ENCODE results near the gene RMND5B. TPM values are rescaled to one million over a fixed set of nuclear protein-coding genes. Genes with fewer than 3 reads are reported as not detected.
"Not testable (repeated sequence)": the region's sequence is repeated elsewhere in the genome, so short reads cannot be mapped to it uniquely, and the experiment has no call there.

The RMND5B gene
- total RNA-seq, 1 donor from 2014 or later, result 33.9 TPM

DNA sequence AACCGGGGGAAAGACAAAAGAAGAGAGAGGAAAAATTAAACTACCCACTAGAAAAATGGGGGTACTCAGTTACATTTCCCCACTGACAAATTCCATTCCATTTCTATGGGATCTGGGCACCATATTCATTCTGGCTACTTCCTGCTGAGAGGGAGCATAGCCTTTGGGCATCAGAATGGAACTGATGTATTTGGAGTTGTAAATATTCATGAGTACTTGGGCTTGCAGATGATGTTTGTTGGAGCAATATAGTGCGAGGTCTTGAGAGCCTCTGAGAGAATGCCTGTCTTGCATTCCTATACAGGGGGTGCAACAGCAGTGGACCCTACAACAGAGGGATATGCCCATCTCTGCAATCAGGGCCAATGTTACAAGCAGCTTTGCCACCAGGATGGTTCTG lies 39.6 kb downstream of the RMND5B start:
- DNase-seq (ENCODE audit: low read depth in 2 of 2), result no peak

DNA sequence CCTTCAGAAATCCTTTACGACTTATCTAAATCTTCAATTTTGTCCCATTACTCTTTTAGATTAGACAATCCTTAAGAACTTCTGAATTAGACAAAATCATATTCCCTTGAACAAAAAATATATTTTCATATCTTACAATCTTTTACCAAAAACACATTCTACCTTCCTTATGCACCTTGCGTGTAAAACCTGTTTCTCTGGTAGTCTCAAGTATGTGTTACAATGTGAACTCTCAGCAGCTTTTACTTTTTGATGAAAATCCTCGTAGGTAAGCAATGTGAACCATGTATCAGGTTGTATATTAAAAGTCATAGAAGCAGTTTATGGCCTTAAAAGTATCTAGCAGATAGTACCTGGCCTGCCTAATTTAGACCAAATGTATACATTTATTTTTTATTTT lies 43.6 kb downstream of the RMND5B start:
- DNase-seq (ENCODE audit: low read depth in 2 of 2), result no peak

DNA sequence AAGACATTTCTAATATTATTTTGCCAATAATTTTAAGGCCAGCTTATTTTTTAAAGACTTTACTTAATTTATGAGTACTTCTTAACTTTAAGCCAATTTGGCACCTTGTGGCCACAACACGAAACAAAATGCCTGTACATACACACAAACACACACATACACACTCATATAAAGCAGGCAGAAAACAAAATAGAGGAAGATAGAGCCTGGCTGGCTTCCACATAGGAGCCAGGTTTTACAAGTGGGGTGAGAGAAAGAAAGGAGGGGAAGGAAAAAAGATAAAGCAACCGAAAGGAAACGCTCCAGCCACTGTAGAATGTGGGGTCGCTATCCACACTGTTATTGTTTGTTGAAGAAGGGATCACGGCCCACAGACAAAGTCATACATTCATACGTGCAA lies 46.0 kb downstream of the RMND5B start:
- no peak for DNase-seq (ENCODE audit: low read depth in 2 of 2)

DNA sequence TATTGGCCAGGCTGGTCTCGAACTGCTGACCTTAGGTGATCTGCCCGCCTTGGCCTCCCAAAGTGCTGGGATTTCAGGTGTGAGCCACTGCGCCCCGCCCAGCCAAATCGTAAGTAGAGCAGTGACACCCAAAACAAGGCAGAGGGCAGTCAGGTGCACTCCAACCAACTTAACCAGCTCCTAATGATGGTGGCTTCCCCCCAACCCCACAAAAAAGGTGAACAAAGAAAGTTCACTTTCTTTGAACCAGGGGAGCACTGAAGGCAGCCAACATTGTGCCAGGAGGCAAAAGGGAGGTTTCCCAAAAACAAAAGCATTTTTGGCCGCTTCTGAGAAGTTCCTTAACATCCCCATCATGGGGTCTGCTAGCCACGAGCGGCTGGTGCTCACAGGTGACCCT lies 46.8 kb downstream of the RMND5B start:
- DNase-seq (ENCODE audit: low read depth in 2 of 2), result no peak

DNA sequence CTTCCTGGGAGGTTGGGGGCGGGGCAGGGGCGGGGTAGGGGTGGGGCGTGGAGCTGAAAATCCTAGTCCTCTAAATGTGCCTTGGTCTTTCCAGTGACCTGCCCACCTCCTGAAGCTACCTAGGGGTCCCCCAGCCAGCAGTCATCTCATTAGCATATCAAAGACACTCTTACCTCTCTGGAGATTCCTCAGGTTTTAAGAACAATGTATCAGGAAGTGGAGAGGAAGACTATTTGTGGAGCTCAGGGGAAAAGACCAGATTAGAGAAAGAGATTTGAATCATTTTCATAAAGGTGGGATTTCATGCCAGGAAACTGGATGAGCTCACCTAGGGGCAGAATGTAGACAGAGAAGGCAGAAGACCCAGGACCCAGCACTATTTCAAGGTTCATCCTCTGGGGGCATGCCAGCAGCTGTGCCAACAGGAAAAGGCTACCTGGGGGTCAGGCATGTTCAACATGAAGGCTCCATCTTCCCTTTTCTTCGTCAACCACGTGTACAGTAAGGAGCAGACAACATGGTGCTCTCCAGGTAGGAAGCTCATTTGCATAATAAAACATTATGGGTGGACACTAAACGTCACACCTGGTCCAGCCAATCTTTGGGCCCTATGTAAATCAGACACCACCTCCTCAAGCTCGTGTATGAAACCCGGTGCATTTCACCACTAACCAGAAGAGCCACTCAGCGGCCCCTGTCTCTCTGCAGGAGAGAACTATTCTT lies 49.5 kb downstream of the RMND5B start:
- DNase-seq (ENCODE audit: low read depth in 2 of 2), result no peak

DNA sequence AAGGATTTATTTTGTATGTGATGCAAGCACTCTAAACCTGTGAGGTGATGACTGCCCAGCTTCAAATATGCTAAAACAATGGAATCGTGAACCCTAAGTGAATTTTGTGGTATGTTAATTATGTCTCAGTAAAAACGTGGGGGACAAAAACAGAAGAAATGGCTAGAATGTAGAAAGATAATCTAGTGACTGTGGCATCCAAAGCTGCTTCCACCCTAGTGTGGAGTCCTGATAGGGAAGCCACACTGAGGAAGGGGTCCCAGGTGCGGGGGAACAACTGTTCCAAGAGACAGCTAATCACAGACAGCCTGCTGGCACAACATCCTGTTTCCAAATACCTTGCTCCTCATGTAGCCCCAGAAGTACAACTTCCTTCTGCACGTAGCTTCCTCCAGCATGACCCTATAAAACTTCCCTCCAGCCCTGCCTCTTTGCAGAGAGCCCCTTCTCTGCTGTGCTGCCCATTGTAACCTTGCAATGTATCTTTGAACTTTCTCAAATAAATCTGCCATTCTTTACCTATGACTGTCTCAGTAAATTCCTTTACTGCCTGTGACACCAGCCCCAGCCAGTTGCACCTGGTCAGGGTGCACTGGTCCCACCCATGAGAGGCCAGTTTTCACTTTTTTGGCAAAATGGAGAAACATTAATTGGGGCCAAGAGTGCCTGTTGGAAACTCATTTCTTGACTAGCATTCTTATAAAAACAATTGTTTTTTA lies 51.5 kb downstream of the RMND5B start:
- DNase-seq (ENCODE audit: low read depth in 2 of 2), result no peak

DNA sequence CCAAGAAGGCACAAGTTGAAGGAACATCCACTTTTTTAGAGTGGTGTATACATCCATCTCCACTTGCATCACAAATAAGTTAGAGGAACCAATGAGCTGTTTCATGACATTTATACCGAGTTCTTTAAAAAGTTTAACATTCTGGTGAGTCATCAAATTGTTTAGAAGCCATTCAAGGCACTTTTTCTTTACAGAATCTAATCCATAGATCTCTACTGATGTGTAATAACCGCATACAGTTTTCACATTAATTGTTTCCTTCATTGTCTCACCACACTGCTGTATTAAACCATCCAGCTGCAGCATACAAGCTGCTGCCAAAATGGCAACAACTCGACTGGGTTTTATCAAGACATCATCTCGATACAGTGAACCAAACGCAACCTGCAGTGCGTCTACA lies 55.6 kb downstream of the RMND5B start:
- no peak for DNase-seq (ENCODE audit: low read depth in 2 of 2)

DNA sequence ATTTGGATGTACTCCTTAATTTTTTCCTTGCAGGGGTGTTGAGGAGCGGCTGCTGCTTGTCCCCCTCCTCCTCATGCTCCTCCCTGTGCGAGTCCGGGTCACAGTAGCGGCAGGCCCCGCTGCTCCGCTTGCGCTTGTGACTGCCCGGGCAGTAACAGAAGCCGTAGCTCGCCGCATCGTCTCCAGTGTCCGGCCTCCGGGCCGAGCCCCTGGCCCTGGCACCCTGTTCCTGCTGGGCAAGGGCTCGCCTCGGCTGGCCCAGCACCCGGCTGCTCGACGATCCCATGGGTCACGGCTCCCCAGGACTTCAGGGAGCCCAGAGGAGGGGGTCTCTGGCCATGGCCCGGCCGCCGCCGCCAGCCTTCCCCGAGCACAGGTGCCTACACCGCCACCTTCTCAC lies 56.2 kb downstream of the RMND5B start, which contains the start of gene GMCL2:
Gene GMCL2, minus strand, starts transcription at position 358 of the 400 bp plus-strand sequence. Its CDS starts 72 bp downstream, at position 286.
- DNase-seq (ENCODE audit: low read depth in 2 of 2), result no peak

DNA sequence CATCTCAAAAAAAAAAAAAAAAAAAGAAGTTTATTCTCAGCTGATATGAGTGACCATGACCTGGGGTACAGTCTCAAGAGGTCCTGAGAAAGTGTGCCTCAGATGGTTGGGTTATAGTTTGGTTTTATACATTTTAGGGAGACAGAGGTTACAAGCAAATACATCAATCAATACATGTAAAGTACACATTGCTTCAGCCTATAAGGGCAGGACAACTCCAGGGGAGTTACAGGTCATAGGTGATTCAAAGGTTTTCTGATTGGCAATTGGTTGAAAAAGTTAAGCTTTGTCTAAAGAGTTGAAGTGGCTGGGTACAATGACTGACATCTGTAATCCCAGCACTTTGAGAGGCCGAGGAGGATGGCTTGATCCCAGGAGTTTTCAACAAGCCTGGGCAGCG lies 58.6 kb downstream of the RMND5B start:
- no peak for DNase-seq (ENCODE audit: low read depth in 2 of 2)

DNA sequence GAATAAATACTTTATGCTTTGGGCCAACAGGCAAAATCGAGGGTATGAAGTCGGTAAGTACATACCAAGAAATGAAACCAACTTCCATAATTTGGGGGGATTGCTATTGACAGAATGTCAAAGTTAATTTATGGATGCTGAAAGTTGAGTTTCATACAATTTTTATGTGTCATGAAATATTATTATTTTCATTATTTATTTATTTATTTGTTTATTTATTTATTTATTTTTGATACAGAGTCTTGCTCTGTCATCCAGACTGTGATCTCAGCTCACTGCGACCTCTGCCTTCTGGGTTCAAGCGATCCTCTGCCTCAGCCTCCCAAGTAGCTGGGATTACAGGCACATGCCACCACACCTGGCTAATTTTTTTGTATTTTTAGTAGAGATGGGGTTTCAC lies 60.8 kb downstream of the RMND5B start:
- no peak for DNase-seq (ENCODE audit: low read depth in 2 of 2)

DNA sequence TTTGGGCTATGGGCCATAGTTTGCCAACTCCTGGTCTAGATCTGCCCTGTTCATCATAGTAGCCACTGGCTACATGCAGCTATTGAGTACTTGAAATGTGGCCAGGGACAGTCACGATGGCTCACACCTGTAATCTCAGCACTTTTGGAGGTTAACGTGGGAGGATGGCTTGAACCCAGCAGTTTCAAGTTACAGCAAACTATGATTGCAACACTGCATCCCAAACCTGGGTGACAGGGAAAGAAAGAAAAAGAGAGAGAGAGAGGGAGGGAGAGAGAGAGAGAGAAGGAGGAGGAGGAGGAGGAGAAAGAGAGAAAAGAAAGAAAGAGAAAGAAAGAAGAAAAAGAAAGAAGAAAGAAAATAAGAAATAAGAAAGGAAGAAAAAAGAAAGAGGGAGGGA lies 61.4 kb downstream of the RMND5B start:
- no peak for DNase-seq (ENCODE audit: low read depth in 2 of 2)

DNA sequence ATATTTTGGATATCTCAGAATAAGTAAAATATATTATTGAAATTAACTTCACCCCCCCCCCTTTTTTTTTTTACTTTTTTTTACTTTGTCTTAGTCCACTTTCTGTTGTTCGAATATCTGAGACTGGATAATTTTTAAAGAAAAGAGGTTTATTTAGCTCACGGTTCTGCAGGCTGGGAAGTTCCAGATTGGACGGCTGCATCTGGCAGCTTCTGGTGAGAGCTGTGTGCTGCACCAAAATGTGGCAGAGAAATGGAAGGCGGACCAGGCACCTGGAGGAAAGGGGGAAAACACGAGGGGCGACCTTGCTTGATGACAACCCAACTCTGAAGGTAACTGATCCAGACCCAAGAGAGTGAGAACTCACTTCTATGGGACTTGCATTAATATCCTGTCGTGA lies 62.0 kb downstream of the RMND5B start:
- no peak for DNase-seq (ENCODE audit: low read depth in 2 of 2)

DNA sequence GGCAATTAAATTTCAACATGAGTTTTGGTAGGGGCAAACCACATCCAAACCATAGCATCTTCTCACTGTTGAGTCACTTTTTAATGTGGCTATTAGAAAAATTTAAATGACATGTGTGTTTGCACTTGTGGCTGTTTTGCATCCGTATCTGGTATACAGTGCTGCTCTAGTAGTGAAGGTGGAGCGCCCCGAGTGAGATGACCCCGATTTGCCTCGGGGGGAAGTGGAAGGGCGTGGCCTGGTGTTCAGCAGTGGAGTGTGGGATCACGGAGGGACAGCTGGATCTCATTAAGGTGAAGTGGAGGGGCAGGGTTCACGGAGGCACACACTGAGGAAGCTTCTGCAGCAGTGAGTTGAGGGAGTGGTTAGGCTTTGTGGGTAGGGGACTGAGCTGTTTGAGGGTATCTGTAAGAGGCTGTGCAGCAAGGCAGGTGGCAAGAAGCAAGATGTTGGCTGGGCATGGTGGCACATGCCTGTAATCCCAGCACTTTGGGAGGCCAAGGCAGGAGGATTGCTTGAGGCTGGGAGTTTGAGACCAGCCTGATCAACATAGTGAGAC lies 62.5 kb downstream of the RMND5B start:
- DNase-seq (ENCODE audit: low read depth in 2 of 2), result no peak

DNA sequence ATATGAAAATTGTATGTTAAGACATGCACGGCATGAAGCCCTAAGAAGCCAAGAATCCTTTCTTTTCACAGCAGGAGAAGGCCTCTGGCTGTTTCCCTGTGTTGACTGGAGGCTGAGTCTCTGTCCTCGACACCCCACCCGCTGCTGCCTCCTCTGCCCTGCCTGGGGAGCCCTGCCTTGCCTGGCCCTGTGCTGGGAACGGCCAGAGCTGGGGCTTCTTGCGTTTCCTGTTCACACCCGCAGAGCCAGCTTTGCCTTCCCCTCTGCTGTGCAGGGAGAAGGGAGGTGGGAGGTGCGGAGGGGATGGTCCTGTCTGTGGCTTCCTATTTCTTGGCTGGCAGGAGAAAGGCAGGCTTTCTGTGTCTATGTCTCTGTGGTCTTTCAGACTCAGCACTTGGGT lies 63.2 kb downstream of the RMND5B start:
- no peak for DNase-seq (ENCODE audit: low read depth in 2 of 2)

DNA sequence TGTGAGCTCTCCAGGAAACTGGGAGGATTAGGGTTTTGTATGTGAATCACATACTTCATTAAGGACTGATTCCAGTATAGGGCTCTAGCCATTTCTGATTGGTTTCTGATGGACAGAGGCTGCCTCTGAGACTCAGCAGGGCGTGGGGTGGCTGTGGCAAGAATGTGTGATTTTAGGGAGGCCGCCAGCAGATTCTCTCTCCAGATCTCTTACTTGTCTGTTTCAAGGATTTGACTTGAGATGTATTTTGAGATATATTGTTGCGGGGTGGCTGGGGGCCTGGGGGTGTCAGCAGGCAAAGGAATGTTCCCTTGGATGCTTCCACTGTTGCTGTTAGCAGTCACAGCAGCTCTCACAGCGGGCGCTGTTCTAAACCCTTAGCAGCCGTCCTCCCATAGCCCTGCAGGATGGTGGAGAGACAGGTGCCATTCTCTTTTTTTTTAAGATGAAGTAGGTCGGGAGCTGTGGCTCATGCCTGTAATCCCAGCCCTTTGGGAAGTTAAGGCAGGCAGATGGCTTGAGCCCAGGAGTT lies 65.5 kb downstream of the RMND5B start:
- DNase-seq (ENCODE audit: low read depth in 2 of 2), result no peak

DNA sequence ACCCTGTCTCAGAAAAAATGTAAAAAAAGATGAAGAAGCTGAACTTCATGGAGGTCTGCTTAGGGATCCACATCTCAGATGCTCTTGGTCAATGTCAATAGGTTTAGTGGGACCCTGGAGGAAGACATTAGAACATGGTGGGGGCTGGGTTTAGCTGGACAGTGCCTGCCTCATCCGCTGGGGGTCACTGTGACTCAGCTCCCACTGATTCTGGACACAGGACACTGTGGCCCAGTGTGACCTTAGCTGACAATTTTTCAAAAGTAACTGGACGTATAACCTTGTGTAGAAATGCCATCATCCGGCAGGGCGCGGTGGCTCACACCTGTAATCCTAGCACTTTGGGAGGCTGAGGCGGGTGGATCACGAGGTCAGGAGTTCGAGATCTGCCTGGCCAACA lies 66.2 kb downstream of the RMND5B start:
- peak in 1 of 2 donors; percentile 42 for DNase-seq (ENCODE audit: low read depth in 2 of 2)

DNA sequence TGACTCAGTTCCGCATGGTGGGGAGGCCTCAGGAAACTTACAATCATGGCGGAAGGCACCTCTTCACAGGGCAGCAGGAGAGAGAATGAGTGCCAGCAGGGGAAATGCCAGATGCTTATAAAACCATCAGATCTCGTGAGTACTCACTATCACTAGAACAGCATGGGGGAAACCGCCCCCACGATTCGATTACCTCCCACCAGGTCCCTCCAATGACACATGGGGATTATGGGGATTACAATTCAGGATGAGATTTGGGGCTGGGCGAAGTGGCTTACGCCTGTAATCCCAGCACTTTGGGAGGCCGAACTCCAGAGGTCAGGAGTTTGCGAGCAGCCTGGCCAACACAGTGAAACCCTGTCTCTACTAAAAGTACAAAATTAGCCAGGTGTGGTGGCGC lies 67.3 kb downstream of the RMND5B start:
- DNase-seq (ENCODE audit: low read depth in 2 of 2), result not testable (repeated sequence)

DNA sequence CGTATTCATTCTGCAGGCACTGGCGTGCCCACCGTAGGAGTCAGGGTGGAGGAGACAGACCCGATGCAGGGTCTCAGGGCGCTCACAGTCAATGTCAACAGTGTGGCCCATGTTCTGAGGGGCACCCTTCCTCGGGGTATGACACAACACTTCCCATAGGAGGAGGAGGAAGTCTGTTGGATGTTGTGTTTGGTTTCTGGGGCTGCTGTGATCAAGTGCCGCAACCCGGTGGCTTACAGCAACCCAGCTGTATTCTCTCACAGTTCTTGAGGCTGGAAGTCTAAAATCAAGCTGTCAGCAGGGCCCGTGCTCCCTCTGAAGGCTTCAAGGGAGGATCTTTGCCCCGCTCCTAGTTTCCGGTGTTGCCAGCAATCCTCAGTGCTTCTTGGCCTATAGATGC lies 67.9 kb downstream of the RMND5B start:
- DNase-seq (ENCODE audit: low read depth in 2 of 2), result no peak

DNA sequence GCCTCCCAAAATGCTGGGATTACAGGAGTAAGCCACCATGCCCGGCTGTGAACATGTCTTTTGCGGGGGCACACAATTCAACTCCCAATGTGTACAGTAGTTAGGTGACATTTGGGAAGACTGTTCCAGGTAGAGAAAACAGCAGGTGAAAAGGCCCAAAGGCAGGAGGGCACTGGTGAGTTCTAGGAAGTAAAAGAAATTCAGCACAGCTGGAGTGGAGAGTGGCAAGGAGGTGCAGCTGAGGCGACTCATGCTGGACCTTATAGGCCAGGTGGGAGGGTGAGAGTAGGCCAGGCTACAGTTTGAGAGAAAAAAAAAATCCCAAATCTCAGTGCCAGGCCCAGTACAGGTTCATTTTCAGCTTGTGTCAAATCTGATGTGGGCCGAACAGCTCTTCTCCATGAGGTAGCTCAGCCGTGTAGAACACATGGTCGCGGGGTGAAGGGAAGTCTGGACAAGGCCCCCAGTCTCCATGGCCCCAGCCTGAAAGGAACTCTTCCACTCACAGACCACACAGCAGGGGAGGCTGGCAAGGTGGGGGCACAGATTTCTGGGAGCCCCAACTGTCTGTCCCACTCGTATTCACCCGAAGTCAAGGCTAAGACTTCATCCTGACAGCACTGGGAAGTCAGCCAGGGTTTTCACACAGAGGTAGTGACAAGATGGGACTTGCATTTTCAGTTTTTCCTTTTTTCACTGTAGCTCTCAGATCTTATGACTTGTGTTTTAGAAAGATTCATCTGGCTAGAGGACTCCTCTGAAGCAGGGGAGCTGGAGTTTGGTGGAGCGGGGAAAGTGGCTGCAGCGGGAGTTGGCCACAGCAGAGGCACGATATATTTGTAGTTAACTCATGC lies 69.0 kb downstream of the RMND5B start:
- DNase-seq (ENCODE audit: low read depth in 2 of 2), result no peak
